CD4-positive, alpha-beta T cell (primary cell): ENCODE data around the gene ANKRD16. TPM values are rescaled to one million over a fixed set of nuclear protein-coding genes. Genes with fewer than 3 reads are reported as not detected.

ENCODE experiments used
- ATAC-seq: fragments of 200-7000 bp; cut with Tn5 transposase; one replicate; pipeline ENCODE4 v1.10.0; 2022; ENCODE audit warnings: mild to moderate bottlenecking; ENCODE audit not compliant: poor library complexity
- CTCF ChIA-PET: fragments of 350-600 bp; sonication (Branson Sonifier 250); formaldehyde crosslinking; loops from one replicate; lab custom pipeline; 2021; ENCODE audit warnings: antibody characterized with exemption, inconsistent platforms; lab: Charles Lee
- POLR2A ChIA-PET: fragments of 350-600 bp; sonication (Branson Sonifier 250); formaldehyde crosslinking; loops from one replicate; lab custom pipeline; 2021; ENCODE audit warnings: antibody characterized with exemption, inconsistent platforms; lab: Charles Lee
- DNase-seq, 14 experiments: peaks; one replicate each; pipeline ENCODE4 v3.0.0-alpha.2; 2013 to 2020; ENCODE audit warnings: mixed read lengths in 2 of 14
- H3K27ac ChIP-seq, 2 donors: one replicate each; pipeline versions ENCODE4 v1.5.1 to v1.7.0; 2013; ENCODE audit warnings: low read length in 2 of 2, low read depth in 1 of 2, mild to moderate bottlenecking in 1 of 2
- H3K27me3 ChIP-seq, 2 experiments: 1 replicate in 1 of 2; 2 replicates in 1 of 2; pipeline versions ENCODE4 v1.6.1 to v1.7.0; 2013; ENCODE audit warnings: low read length in 2 of 2, control low read depth in 1 of 2, mild to moderate bottlenecking in 1 of 2, moderate library complexity in 1 of 2; ENCODE audit not compliant: insufficient read depth in 2 of 2, control insufficient read depth in 1 of 2
- H3K36me3 ChIP-seq: one replicate; pipeline ENCODE4 v1.6.1; 2013; ENCODE audit warnings: low read length, control low read depth; ENCODE audit not compliant: insufficient read depth
- H3K4me1 ChIP-seq: one replicate; pipeline ENCODE4 v1.6.1; 2013; ENCODE audit warnings: low read length, control low read depth; ENCODE audit not compliant: insufficient read depth
- H3K4me3 ChIP-seq: one replicate; pipeline ENCODE4 v1.5.1; 2013; ENCODE audit warnings: mild to moderate bottlenecking, low read length, moderate library complexity
- H3K9me3 ChIP-seq, 2 experiments: 1 replicate in 1 of 2; 2 replicates in 1 of 2; pipeline versions ENCODE4 v1.6.1 to v1.7.0; 2013; ENCODE audit warnings: low read length in 2 of 2, mild to moderate bottlenecking in 2 of 2, control low read depth in 1 of 2, moderate library complexity in 1 of 2; ENCODE audit not compliant: control insufficient read depth in 1 of 2, insufficient read depth in 1 of 2
- H3K27ac Mint-ChIP-seq: one replicate; pipeline ENCODE4 v1.8.0; 2020; ENCODE audit warnings: mixed read lengths
- H3K27me3 Mint-ChIP-seq: one replicate; pipeline ENCODE4 v1.8.0; 2021; ENCODE audit warnings: mixed read lengths
- H3K36me3 Mint-ChIP-seq: one replicate; pipeline ENCODE4 v1.8.0; 2021; ENCODE audit warnings: low read depth, mixed read lengths
- H3K4me1 Mint-ChIP-seq: one replicate; pipeline ENCODE4 v1.8.0; 2021; ENCODE audit warnings: low read depth, mixed read lengths
- H3K4me3 Mint-ChIP-seq: one replicate; pipeline ENCODE4 v1.8.0; 2020; ENCODE audit warnings: mild to moderate bottlenecking, mixed read lengths
- H3K9me3 Mint-ChIP-seq: one replicate; pipeline ENCODE4 v1.8.0; 2020; ENCODE audit warnings: mixed read lengths
- intact Hi-C, 2 experiments: fragments of 100-400 bp; cut with DNase I in 1 of 2; cut with micrococcal nuclease in 1 of 2; formaldehyde crosslinking; loops; one replicate each; pipeline versions ENCODE4 v1.15.1 to v1.9.0; 2023 to 2025; cut with DNase I, micrococcal nuclease
- total RNA-seq, 174 experiments: library from RNA in 2 of 174; stranded (reverse) in 2 of 174; gene quantifications; one replicate each; pipeline ENCODE4 v1.2.3 and lab custom pipeline; 2021 to 2026
- TF ChIP-seq, protein P1 (sequence below): fragments of 200-600 bp; IDR thresholded peaks from one replicate; pipeline ENCODE4 v1.8.0; 2022; ENCODE audit warnings: antibody characterized with exemption, mild to moderate bottlenecking

ANKRD16 gene
- total RNA-seq, 2 experiments from 2014 or later: 1.4 to 1.8 TPM

DNA sequence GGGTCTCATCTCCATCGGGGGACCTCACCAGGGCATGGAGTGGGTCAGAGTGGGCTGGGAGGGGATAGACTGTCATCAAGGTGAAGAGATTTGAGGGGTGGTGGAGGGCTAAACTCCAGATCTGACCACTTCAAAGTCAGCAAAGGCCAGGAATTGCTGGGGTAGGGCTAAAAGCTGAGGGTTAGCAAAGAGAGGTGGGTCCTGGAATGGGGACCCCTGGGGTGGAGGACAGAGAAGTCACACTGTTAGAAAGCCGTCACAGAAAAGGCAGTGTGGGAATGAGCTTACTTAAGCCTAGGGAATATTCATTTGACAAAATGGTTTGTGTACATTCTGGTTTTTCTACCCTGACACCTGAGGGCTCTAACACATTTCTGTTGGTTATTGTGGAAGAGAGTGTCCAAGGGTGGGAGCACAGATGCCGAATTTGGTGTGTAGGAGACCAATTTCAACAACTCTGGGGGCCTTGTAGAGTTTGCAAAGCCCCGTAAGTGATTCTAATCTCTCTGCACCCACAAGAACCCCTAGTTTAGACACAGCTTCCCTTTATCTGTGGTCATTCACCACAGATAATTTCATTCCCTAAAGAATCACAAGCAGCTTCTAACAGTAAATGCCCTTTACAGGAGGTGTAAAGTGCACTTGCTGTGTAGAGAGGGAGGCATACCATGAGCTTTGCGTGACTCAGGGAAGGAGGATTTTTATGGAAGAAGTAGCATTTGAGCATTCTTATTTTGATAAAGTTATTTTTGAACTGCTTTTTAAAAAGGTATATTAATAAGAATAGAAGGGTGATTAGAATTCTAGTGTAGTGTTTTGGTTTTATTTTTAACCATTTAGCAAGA, 6.7 kb upstream of the ANKRD16 start:
- H3K4me3 ChIP-seq: peak overlapping the region; percentile 1
- no peak for ATAC-seq
- peak overlapping the region; percentile 52 for H3K4me3 Mint-ChIP-seq

DNA sequence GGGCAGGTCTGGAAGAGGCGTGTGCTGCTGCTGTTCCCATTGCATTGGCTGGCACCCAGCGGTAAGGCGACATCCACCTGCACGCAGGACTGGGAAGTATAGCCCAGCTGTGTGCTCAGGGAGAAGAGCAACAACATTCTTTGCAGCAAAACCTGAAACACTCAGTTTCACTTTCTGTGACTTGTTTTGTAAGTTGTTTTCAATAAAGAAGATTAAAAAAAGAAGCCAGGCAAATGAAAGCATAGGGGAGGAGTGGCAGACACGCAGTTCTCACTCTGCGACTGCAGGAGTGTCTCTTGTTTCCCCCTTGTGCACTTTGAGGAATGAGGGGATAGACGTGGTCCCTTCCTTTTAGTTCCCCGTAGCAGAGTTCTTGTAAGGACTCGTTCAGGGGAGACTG, 6.1 kb upstream of the ANKRD16 start:
- H3K27ac ChIP-seq: no peak overlapping the region
- intact Hi-C loops: no loop called here
- CTCF ChIA-PET: no interaction called here
- POLR2A ChIA-PET: interaction anchor here (1.4 to 1.6 kb wide), 2 partner anchors 82 kb away, joined by 4 read pairs; partner anchors contain the start of gene IL15RA
- no peaks in the 10 kb centered on the region for H3K27me3 ChIP-seq
- Mint-ChIP-seq H3K27me3 (no peaks in the 10 kb centered on the region), H3K36me3 (peaks cover 53% of the 10 kb centered on the region), H3K27ac (peak overlapping the region; percentile 89), H3K4me3 (peak overlapping the region; percentile 52), H3K9me3 (no peaks in the 10 kb centered on the region), H3K4me1 (peaks cover 69% of the 10 kb centered on the region)
- peak; percentile 60 for ATAC-seq
- H3K4me3 ChIP-seq: peak overlapping the region; percentile 1
- peaks cover 29% of the 10 kb centered on the region for H3K4me1 ChIP-seq
- H3K9me3 ChIP-seq: peaks cover 3 to 7% of the 10 kb centered on the region in 2 experiments
- TF ChIP-seq, protein P1, sequence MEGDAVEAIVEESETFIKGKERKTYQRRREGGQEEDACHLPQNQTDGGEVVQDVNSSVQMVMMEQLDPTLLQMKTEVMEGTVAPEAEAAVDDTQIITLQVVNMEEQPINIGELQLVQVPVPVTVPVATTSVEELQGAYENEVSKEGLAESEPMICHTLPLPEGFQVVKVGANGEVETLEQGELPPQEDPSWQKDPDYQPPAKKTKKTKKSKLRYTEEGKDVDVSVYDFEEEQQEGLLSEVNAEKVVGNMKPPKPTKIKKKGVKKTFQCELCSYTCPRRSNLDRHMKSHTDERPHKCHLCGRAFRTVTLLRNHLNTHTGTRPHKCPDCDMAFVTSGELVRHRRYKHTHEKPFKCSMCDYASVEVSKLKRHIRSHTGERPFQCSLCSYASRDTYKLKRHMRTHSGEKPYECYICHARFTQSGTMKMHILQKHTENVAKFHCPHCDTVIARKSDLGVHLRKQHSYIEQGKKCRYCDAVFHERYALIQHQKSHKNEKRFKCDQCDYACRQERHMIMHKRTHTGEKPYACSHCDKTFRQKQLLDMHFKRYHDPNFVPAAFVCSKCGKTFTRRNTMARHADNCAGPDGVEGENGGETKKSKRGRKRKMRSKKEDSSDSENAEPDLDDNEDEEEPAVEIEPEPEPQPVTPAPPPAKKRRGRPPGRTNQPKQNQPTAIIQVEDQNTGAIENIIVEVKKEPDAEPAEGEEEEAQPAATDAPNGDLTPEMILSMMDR: no peak
- peaks cover 12% of the 10 kb centered on the region for H3K36me3 ChIP-seq
- peak in 6 of 14 experiments; percentile 5 to 24 (median 14) for DNase-seq

More for the DNA sequence above, 6.7 kb upstream of the ANKRD16 start:
- H3K27ac Mint-ChIP-seq: peak overlapping the region; percentile 89
- H3K9me3 Mint-ChIP-seq: no peaks in the 10 kb centered on the region
- Histone ChIP-seq H3K27ac (peak overlapping the region in 1 of 2 donors; percentile 17), H3K27me3 (no peaks in the 10 kb centered on the region), H3K36me3 (peaks cover 12% of the 10 kb centered on the region), H3K4me1 (peaks cover 23% of the 10 kb centered on the region), H3K9me3 (peaks cover 3 to 7% of the 10 kb centered on the region in 2 experiments)
- peaks cover 50% of the 10 kb centered on the region for H3K36me3 Mint-ChIP-seq
- DNase-seq: no peak
- intact Hi-C loops: no loop called here
- H3K27me3 Mint-ChIP-seq: no peaks in the 10 kb centered on the region
- CTCF ChIA-PET: no interaction called here
- POLR2A ChIA-PET: interaction anchor here (1.4 to 1.6 kb wide), 2 partner anchors 81 to 82 kb away, joined by 4 read pairs; partner anchors contain the start of gene IL15RA
- H3K4me1 Mint-ChIP-seq: peaks cover 63% of the 10 kb centered on the region
- TF ChIP-seq, protein P1: no peak

DNA sequence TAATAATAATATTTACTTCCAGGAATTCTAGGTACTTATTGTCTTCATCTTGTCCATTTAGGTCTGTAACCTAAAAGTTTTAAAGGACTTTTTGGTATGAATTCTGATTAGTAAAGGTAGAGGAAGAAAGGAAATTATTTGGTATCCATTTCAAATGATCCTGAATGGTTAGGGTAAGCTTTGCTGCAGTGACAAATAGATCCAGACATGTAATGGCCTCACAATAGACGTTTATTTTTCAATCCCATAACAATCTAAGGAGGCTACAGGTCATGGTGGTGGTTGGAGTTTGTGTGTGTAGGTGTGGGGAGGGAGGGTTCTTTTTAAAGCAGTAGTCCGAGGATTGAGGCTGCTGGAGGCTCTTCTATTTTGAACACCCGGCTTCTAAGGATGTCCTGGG, 5.7 kb upstream of the ANKRD16 start:
- peaks cover 73% of the 10 kb centered on the region for H3K4me1 Mint-ChIP-seq
- H3K27me3 ChIP-seq: no peaks in the 10 kb centered on the region
- peak overlapping the region; percentile 52 for H3K4me3 Mint-ChIP-seq
- H3K27me3 Mint-ChIP-seq: no peaks in the 10 kb centered on the region
- H3K4me1 ChIP-seq: peaks cover 33% of the 10 kb centered on the region
- ChIA-PET POLR2A (interaction anchor here (1.6 kb wide), 1 partner anchor 82 kb away, joined by 4 read pairs; the partner anchor contains the start of gene IL15RA), CTCF (no interaction called here)
- H3K9me3 ChIP-seq: peaks cover 3 to 7% of the 10 kb centered on the region in 2 experiments
- peak overlapping the region; percentile 1 for H3K4me3 ChIP-seq
- H3K27ac ChIP-seq: no peak overlapping the region
- H3K27ac Mint-ChIP-seq: peak overlapping the region; percentile 89
- TF ChIP-seq, protein P1: no peak
- ATAC-seq (no peak), DNase-seq (no peak)
- peaks cover 57% of the 10 kb centered on the region for H3K36me3 Mint-ChIP-seq
- intact Hi-C loops: no loop called here
- no peaks in the 10 kb centered on the region for H3K9me3 Mint-ChIP-seq
- peaks cover 12% of the 10 kb centered on the region for H3K36me3 ChIP-seq
